Naive thymus-derived CD8-positive, alpha-beta T cell (primary cell): ENCODE data around the gene ALDOB. TPM values are rescaled to one million over a fixed set of nuclear protein-coding genes. Genes with fewer than 3 reads are reported as not detected.

ENCODE experiments used
- ATAC-seq, 2 donors: fragments of 150-1000 bp; cut with Tn5 transposase in 1 of 2; sonication (Bioruptor Pico), chemical (Tn5 transposase) in 1 of 2; 1 replicate in 1 of 2; 2 replicates in 1 of 2; pipeline ENCODE4 v1.10.0; 2021; ENCODE audit warnings: mild to moderate bottlenecking in 2 of 2, moderate library complexity in 2 of 2
- POLR2A ChIA-PET: fragments of 350-600 bp; sonication (Branson Sonifier 250); formaldehyde crosslinking; loops from one replicate; lab custom pipeline; 2021; ENCODE audit warnings: antibody characterized with exemption; lab: Charles Lee
- DNase-seq, 10 donors: peaks; one replicate each; pipeline versions ENCODE4 v3.0.0 to v3.0.0-alpha.2; 2020 to 2022
- H3K27ac Mint-ChIP-seq, 10 donors: one replicate each; pipeline ENCODE4 v1.8.0; 2020 to 2022; ENCODE audit warnings: mild to moderate bottlenecking in 10 of 10, mixed read lengths in 10 of 10, moderate library complexity in 4 of 10, inconsistent platforms in 1 of 10
- H3K27me3 Mint-ChIP-seq, 5 donors: one replicate each; pipeline ENCODE4 v1.8.0; 2021 to 2022; ENCODE audit warnings: mixed read lengths in 5 of 5
- H3K36me3 Mint-ChIP-seq, 3 donors: one replicate each; pipeline ENCODE4 v1.8.0; 2020 to 2022; ENCODE audit warnings: mixed read lengths in 3 of 3, mild to moderate bottlenecking in 2 of 3, inconsistent platforms in 1 of 3
- H3K4me1 Mint-ChIP-seq, 4 donors: one replicate each; pipeline ENCODE4 v1.8.0; 2021 to 2022; ENCODE audit warnings: mixed read lengths in 4 of 4
- H3K4me3 Mint-ChIP-seq, 10 donors: one replicate each; pipeline ENCODE4 v1.8.0; 2020 to 2022; ENCODE audit warnings: mild to moderate bottlenecking in 10 of 10, mixed read lengths in 10 of 10, moderate library complexity in 6 of 10, inconsistent platforms in 1 of 10
- H3K9me3 Mint-ChIP-seq, 9 donors: one replicate each; pipeline ENCODE4 v1.8.0; 2020 to 2022; ENCODE audit warnings: mixed read lengths in 9 of 9, mild to moderate bottlenecking in 3 of 9, inconsistent platforms in 1 of 9, moderate library complexity in 1 of 9
- polyA plus RNA-seq, 3 donors: library from polyadenylated mRNA; unstranded; fragments of 300-500 nt; fragmentation: Illumina TruSeq; gene quantifications; one replicate each; pipeline ENCODE4 v1.2.3, GENCODE V29; 2021
- total RNA-seq, 8 experiments: library from RNA in 2 of 8; stranded (reverse) in 2 of 8; gene quantifications; one replicate each; pipeline ENCODE4 v1.2.3 and lab custom pipeline; 2021 to 2026

Gene ALDOB
- total and polyA plus RNA-seq, 5 experiments from 2014 or later, result not detected

DNA sequence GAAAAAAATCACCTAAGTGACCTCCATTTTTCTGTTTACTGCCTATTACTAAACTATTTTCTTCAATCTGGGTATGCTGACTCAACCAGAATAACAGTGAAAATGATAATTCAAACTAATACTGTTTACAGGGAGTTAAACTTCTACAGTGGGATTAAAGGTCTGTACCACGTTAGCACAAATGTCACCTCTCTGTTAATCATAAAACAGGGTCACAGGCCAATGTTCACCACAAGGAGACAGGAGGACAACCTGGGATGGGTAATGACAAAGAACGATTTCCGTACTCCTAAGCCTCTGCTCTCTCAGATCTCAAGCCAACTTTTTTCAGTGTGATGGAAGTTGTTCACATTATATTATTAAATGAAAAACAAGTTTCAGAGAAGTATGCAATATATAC is 2.3 kb downstream of the ALDOB start:
- POLR2A ChIA-PET, result no interaction called here
- Mint-ChIP-seq H3K36me3 (peaks cover 0 to 2% (median 2%) of the 10 kb centered on the region in 3 donors), H3K4me1 (no peaks in the 10 kb centered on the region), H3K9me3 (peaks cover 0 to 2% (median 0%) of the 10 kb centered on the region in 9 donors), H3K27ac (no peak overlapping the region), H3K4me3 (no peak overlapping the region), H3K27me3 (peaks cover 20 to 53% (median 25%) of the 10 kb centered on the region in 5 donors)
- ATAC-seq, result no peak
- no peak for DNase-seq

DNA sequence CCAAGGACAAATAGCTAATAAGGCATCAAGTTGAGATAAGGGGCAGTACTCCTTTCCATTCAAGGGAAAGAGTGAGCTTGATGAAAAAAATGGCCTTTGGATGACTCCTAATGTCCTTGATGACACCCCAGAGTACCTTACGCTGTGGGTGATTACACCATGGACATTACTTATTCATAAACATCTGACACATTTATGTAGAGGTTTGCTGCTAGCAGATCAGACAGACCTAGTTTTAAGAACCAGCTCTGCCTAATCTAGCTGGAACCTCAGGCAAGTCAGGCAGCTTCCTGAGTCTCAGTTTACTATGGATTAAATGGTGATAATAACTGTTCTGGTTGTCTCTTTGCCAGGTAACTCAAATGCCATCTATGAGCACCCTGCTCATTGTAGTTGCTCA is 2.8 kb downstream of the ALDOB start:
- H3K27me3 Mint-ChIP-seq, result peaks cover 20 to 52% (median 24%) of the 10 kb centered on the region in 5 donors
- ATAC-seq (no peak), DNase-seq (no peak)
- peaks cover 0 to 6% (median 3%) of the 10 kb centered on the region in 3 donors for H3K36me3 Mint-ChIP-seq
- POLR2A ChIA-PET, result no interaction called here
- H3K27ac Mint-ChIP-seq, result no peak overlapping the region
- H3K9me3 Mint-ChIP-seq, result peaks cover 0 to 2% (median 0%) of the 10 kb centered on the region in 9 donors
- H3K4me1 Mint-ChIP-seq, result no peaks in the 10 kb centered on the region
- H3K4me3 Mint-ChIP-seq, result no peak overlapping the region

DNA sequence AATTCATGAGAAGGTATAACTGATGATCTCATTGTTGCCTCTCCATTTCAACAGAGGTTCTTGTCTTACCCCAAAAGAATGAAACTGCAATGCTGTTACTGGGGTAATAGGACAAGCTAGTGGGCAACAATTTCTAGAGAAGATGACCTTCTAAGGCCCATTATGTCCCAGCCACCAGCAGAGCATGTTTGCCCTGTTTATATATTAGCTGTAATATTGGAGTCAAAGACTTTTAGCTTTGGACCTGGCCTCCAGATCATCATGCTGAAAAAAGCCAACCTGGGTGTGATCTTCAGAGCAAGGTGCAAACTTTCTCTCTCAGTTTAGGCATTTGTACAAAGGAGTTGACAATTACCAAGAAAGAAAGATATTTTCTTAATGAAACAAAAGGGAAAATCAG is 3.4 kb downstream of the ALDOB start:
- no peaks in the 10 kb centered on the region for H3K4me1 Mint-ChIP-seq
- no peak overlapping the region for H3K27ac Mint-ChIP-seq
- H3K27me3 Mint-ChIP-seq, result peaks cover 18 to 46% (median 19%) of the 10 kb centered on the region in 5 donors
- H3K36me3 Mint-ChIP-seq, result peaks cover 0 to 6% (median 3%) of the 10 kb centered on the region in 3 donors
- DNase-seq, result no peak
- POLR2A ChIA-PET, result no interaction called here
- no peak for ATAC-seq
- peaks cover 0 to 2% (median 0%) of the 10 kb centered on the region in 9 donors for H3K9me3 Mint-ChIP-seq
- H3K4me3 Mint-ChIP-seq, result no peak overlapping the region

DNA sequence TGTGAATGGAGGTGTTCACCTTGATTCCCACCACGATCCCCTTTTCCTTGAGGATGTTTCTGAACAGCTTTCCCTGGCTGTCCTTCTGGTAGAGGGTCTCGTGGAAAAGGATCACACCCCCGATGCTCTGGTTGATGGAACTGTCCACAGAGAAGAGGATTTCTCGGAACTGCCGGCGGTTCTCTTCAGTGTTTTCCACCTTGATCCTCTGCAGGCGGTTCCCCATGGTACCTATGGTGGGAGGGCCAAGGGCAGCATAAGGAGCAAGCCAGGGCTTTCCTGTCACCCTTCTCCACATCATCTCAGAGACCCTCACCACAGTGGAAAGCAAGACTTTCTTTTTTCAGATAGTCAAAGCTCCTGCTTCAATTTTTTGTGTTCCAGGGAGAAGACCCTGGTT is 5.8 kb downstream of the ALDOB start:
- DNase-seq, result no peak
- peaks cover 0 to 11% (median 3%) of the 10 kb centered on the region in 3 donors for H3K36me3 Mint-ChIP-seq
- H3K27me3 Mint-ChIP-seq, result peaks cover 14 to 26% (median 15%) of the 10 kb centered on the region in 5 donors
- POLR2A ChIA-PET, result no interaction called here
- no peak for ATAC-seq
- H3K4me3 Mint-ChIP-seq, result no peak overlapping the region
- peaks cover 0 to 17% (median 0%) of the 10 kb centered on the region in 9 donors for H3K9me3 Mint-ChIP-seq
- no peak overlapping the region for H3K27ac Mint-ChIP-seq
- no peaks in the 10 kb centered on the region for H3K4me1 Mint-ChIP-seq

DNA sequence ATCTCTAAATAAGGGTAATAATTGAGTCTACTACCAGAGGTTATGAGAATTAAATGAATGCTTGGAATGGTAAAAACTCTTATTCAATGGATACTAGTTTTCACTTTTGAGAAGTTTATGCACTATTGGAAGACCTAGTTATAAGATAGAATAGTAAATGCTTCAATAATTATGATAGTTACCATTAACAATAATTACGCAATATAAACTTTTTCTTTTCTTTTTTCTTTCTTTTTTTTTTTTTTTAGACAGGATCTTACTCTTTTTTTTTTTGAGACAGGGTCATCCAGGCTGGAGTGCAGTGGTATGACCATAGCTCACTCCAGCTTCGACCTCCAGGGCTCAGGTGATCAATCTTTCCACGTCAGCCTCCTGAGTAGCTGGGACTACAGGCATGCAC is 6.7 kb downstream of the ALDOB start:
- DNase-seq (no peak), ATAC-seq (no peak)
- Mint-ChIP-seq H3K9me3 (peaks cover 0 to 24% (median 5%) of the 10 kb centered on the region in 9 donors), H3K27me3 (peaks cover 14 to 24% (median 15%) of the 10 kb centered on the region in 5 donors), H3K4me3 (no peak overlapping the region), H3K27ac (no peak overlapping the region), H3K36me3 (peaks cover 0 to 16% (median 3%) of the 10 kb centered on the region in 3 donors), H3K4me1 (no peaks in the 10 kb centered on the region)
- POLR2A ChIA-PET, result no interaction called here

DNA sequence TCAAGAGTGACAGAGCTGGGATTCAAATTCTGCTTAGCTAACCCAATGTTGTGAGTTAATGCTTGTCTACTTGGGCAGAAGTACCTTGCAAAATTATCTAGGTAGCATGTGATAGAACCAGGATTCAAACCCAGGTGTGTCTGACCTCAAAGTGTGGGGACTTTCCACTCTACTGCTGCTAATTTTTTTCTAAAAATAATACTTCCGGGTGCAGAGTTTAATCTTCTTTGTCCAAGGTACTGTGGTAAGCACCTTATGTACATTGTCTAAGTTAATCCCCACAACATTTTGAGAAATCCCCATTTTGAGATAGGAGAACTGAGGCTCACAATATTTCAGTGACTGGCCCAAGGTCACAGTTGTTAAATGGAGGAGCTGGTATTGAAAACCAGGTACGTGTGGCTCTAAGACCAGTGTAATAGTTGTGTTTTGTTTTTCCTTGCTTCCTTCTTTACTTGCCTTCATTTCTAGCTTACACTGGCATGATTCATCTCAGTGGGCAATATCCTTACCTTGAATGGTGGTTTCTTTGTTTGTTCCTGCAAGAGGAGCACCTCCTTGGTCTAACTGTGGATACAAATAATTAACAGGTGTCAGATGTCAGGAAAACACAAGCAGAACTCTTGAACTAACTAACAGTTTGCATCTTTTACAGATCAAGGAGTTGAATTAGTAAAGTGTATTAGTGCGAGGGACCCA is 7.5 kb downstream of the ALDOB start:
- POLR2A ChIA-PET, result no interaction called here
- Mint-ChIP-seq H3K4me3 (no peak overlapping the region), H3K27me3 (peaks cover 13 to 19% (median 14%) of the 10 kb centered on the region in 5 donors), H3K9me3 (peaks cover 0 to 32% (median 11%) of the 10 kb centered on the region in 9 donors), H3K36me3 (peaks cover 3 to 22% (median 8%) of the 10 kb centered on the region in 3 donors), H3K27ac (no peak overlapping the region), H3K4me1 (peaks cover 0 to 3% (median 0%) of the 10 kb centered on the region in 4 donors)
- no peak for DNase-seq
- ATAC-seq, result no peak

DNA sequence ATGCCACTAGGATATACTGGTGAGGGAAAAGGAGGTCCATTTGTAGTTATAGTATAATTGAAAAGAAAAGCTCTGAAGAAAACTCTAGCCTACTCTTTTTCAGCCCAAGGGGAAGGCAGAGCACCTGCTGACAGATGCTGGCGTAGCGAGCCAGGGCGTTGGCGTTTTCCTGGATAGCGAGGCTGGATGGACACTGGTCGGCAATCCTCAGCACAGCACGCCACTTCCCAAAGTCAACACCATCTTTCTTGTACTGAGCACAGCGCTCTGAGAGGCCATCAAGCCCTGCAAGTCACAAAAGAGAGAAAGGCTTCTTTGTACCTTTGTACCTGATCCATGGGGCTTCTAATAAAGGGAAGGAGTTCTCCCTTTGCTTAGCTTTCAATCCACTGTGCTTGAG is 8.2 kb downstream of the ALDOB start:
- Mint-ChIP-seq H3K9me3 (peaks cover 0 to 40% (median 15%) of the 10 kb centered on the region in 9 donors), H3K36me3 (peaks cover 4 to 24% (median 9%) of the 10 kb centered on the region in 3 donors), H3K4me1 (peaks cover 0 to 3% (median 0%) of the 10 kb centered on the region in 4 donors), H3K27ac (no peak overlapping the region), H3K27me3 (peaks cover 13 to 19% (median 14%) of the 10 kb centered on the region in 5 donors), H3K4me3 (no peak overlapping the region)
- POLR2A ChIA-PET, result no interaction called here
- ATAC-seq, result no peak
- no peak for DNase-seq

DNA sequence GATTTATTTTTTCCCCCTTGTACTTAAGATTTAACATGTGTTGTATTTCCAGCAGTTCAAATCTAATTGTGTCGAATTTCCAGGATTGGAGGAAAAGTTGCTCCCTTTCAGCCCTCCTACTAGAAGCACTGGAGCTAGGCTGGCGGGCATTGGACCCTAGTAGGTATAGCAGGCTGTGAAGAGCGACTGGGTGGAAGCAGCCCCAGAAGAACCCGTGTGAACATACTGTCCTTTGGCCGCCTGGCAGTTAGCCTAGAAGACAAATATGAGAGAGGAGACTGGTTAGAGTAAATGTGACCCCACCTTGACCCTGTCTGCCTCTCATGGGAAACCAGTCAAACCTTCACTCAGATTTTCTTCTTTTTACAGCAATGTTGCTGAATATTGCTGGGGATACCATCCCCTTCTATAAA is 13.9 kb downstream of the ALDOB start:
- Mint-ChIP-seq H3K4me1 (peaks cover 0 to 5% (median 0%) of the 10 kb centered on the region in 4 donors), H3K9me3 (peaks cover 22 to 97% (median 60%) of the 10 kb centered on the region in 9 donors), H3K27me3 (peaks cover 0 to 3% (median 0%) of the 10 kb centered on the region in 5 donors), H3K4me3 (no peak overlapping the region), H3K27ac (no peak overlapping the region), H3K36me3 (peaks cover 11 to 62% (median 47%) of the 10 kb centered on the region in 3 donors)
- POLR2A ChIA-PET, result no interaction called here
- DNase-seq (no peak), ATAC-seq (no peak)

DNA sequence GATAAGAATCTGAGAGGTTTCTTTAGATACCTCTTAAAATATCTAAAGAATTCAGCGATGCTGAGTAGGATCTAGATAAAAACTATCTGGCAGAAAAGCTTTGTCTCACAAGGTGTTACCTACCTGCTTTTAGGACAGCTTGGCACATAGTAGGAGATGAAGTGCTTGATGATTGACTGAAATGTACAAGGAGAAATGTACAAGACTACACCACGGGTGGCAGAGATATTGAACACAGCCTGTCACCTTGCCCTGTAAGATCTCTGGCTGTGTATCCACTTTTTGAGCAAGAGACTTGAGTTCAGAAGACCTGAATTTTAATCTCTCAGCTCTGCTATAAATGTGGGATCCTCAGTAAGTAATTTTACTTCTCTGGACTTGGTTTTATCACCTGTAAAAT is 15.7 kb downstream of the ALDOB start:
- Mint-ChIP-seq H3K27ac (no peak overlapping the region), H3K36me3 (peaks cover 13 to 65% (median 55%) of the 10 kb centered on the region in 3 donors), H3K9me3 (peaks cover 27 to 92% (median 67%) of the 10 kb centered on the region in 9 donors), H3K4me3 (no peak overlapping the region), H3K27me3 (peaks cover 0 to 3% (median 0%) of the 10 kb centered on the region in 5 donors), H3K4me1 (peaks cover 0 to 5% (median 0%) of the 10 kb centered on the region in 4 donors)
- ATAC-seq (no peak), DNase-seq (no peak)
- POLR2A ChIA-PET, result no interaction called here

DNA sequence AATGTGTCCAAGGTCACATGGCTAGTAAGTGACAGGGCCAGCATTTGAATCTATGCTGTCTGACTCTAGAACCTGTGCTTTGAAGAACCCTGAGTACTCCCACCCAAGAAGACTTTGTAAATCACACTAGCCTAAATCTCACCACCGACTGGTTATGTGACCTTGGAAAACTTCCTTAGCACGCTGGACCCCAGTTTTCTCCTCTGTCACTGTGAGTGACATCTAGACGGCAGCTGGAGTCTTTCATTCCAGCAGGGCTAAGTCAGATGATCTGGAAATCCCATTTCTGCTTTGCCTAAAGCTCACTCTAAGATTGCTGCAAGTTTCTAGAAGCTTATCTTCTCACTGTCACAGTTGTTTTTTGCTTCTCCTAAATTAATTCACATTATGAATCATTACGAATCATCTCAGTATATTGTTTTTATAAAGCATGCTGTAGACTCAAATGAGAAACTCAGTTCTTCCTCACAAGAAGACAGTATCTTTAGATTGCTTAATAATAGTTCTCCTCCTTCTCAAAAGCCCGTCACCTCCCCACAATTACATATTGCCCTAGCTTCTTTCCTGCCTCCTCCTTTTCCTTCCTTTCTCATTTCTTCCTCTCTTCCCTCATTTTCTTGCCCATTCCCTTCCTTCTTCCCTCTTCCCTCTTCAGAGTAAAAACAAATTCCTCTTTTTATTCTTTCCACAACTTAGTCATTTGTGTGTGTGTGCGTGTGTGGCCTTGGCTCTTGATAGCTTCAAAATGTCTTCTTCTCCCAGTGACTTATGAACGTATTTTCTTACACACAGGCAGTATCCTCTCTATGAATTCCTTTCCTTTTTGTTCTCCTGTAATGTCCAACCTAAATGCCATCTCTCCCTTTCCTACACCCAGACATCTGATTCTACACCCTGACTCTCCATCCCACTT is 16.8 kb downstream of the ALDOB start:
- peaks cover 0 to 5% (median 0%) of the 10 kb centered on the region in 4 donors for H3K4me1 Mint-ChIP-seq
- no peak overlapping the region for H3K4me3 Mint-ChIP-seq
- peaks cover 17 to 71% (median 63%) of the 10 kb centered on the region in 3 donors for H3K36me3 Mint-ChIP-seq
- DNase-seq (no peak), ATAC-seq (no peak)
- POLR2A ChIA-PET, result no interaction called here
- H3K27me3 Mint-ChIP-seq, result peaks cover 0 to 3% (median 0%) of the 10 kb centered on the region in 5 donors
- peaks cover 29 to 92% (median 67%) of the 10 kb centered on the region in 9 donors for H3K9me3 Mint-ChIP-seq
- no peak overlapping the region for H3K27ac Mint-ChIP-seq

DNA sequence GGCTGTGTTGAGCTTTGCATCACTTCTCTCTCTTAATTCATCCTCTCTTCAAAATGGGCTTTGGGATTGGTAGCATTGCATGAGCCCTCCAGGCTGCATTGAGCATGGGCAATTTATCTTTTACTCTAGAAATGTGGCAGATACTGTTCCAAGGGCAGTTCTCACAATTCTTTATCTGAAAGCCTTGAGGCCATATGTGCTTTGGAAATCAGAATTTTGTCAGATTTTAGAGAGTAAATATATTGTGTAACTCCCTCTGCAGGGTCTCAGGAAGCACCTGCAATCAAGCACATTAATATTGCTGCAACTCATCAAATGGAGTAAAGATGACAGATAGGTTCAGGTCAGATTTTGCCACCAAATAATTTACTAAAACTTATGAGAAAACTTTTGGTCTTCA is 17.6 kb downstream of the ALDOB start:
- Mint-ChIP-seq H3K36me3 (peaks cover 19 to 71% (median 64%) of the 10 kb centered on the region in 3 donors), H3K27me3 (no peaks in the 10 kb centered on the region), H3K9me3 (peaks cover 30 to 92% (median 67%) of the 10 kb centered on the region in 9 donors), H3K4me1 (peaks cover 0 to 6% (median 0%) of the 10 kb centered on the region in 4 donors), H3K4me3 (no peak overlapping the region), H3K27ac (no peak overlapping the region)
- POLR2A ChIA-PET, result no interaction called here
- DNase-seq, result no peak
- no peak for ATAC-seq

DNA sequence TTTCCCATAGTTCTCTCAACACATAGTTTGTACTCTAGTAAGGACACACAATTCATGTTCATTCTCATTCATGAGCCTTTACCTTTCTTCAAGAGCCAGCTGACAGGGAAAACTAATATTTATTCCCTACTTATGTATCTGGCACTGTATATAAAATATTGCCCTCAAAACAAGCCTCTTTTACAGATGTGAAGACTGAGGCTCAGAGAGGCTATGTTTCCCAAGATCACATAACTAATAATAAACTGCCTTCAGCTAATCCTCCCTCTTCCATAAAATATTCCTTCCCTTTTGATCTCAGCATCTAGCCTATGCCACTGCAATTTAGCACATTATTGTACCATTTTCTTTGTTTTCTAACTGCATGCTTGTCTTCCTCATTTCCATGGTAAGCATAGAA is 18.2 kb downstream of the ALDOB start:
- Mint-ChIP-seq H3K4me1 (peaks cover 0 to 6% (median 0%) of the 10 kb centered on the region in 4 donors), H3K27ac (no peak overlapping the region), H3K9me3 (peaks cover 28 to 92% (median 67%) of the 10 kb centered on the region in 9 donors), H3K27me3 (no peaks in the 10 kb centered on the region), H3K4me3 (no peak overlapping the region), H3K36me3 (peaks cover 22 to 71% (median 68%) of the 10 kb centered on the region in 3 donors)
- DNase-seq, result no peak
- ATAC-seq, result no peak
- POLR2A ChIA-PET, result no interaction called here
